Fibroblast of skin of left quadriceps (primary cell): ENCODE results near the gene CDC34.

Experiments used
- DNase-seq, 2 experiments: peaks; one replicate each; pipeline ENCODE4 v3.0.0-alpha.2; 2013; ENCODE audit warnings: low read depth in 2 of 2

The CDC34 gene

DNA sequence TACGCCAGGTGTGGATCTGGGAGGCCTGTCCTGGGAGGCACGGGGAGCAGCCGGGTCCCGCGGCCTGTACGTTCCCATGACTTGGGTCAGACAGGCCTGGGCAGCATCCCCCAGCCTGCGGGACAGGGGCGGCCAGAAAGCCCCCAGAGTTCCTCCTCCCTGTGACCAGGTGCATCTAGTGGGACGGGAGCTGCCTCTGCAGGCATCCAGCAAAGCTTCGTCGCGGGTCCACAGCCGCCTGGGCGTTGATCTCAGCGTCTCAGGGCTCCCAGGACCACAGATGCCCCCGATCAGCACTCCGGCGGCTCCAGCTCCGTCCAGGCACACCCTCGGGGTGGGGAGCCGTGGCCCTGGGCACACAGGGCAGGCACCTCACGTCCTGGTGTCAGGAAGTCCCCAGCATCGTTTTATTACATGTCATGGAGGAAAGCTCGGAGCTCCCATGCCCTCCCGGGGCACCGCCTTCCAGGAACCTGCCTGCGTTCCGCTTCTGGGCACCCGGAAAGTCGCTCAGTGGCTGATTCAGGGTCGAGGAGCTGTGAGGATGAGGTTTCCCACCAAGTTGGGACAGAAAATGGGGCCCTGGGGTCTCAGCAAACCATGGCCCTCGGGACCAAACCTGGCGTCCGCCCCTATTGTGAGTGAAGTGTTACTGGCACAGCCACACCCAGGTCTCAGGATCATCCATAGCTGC is 10.8 kb downstream of the CDC34 start:
- DNase-seq: no peak

DNA sequence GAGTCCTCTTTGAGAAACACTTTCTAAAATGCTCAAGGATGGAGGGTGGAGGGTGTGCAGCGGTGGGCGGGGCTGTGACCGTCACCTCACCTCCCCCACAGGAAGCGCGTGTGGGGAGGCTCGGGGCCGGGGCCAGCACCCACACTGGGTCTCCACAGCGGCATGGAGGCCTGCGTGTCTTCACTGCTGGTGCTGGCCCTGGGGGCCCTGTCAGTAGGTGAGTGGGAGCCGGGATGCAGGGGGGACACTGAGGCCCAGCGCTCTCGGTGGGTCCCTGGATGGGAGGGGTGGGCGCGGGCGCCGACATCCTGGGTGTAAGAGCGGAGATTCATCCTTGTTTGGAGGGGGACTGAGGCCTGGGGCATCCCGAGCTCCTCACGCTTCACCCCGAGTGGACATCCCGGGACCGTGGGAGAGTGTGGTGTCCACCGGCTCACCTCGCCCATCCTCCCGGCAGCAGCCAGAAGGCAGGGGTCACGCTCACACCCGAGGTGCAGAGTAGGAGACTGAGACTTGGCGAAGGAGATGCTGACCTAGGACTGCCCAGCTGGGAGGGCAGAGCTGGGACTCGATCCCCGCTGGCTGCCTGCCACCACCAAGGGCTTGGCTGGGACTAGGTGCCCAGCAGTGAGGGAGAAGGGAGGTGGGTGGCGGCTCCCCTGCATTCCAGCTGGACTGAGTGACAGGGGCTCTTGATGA is 12.5 kb downstream of the CDC34 start, which contains the start of gene GZMM:
Gene GZMM (plus strand): TSS at position 144 of the 699 bp plus-strand sequence. CDS start 19 bp downstream, at position 163.
- no peak for DNase-seq

DNA sequence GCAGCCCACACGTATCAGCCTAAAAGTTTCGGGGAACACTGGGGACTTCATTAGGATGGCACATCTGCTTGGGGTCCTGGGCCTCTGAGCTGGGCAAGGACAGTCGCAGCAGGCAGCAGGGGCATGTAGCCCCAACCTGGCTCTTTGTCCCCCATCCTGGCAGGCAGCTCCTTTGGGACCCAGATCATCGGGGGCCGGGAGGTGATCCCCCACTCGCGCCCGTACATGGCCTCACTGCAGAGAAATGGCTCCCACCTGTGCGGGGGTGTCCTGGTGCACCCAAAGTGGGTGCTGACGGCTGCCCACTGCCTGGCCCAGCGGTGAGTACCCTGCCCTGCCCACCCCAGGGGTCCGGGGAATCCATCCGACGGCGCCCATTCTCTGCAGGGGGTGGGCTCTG is 15.6 kb downstream of the CDC34 start:
- no peak for DNase-seq

DNA sequence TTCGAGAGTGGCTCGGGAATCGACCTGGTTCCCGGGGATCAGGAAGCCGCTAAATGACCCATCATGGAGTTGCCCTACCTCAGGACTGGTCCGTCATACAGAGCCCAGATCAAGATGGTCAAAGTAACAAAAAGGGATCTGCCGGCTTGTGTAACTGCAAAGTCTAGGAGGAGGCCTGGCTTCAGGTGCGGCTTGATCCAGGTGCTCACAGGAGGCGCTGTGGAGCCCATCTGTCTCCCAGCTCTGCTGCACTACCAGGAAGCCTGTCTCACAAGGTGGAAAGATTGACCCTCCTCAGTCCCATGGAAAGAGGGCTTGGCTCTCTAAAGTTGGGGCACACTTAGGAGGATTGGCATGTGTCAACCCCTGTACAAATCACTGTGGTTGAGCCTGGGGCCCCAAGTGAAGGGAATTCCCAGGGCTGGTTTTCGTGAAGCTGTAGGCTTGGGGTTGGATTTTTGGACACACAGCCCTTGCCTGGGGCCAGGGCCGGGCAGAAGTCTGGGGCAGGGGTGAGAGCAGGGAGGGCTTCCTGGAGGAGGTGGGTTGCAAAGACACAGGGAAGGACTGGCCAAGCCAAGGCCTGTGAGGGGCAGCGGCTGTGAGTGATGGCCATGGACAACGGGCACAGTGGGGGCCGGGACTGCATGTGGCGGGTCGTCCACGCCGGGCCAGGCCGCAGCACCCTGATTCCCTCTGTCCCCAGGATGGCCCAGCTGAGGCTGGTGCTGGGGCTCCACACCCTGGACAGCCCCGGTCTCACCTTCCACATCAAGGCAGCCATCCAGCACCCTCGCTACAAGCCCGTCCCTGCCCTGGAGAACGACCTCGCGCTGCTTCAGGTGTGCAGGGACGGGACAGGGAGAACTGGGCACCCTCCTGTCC is 16.5 kb downstream of the CDC34 start:
- no peak for DNase-seq

DNA sequence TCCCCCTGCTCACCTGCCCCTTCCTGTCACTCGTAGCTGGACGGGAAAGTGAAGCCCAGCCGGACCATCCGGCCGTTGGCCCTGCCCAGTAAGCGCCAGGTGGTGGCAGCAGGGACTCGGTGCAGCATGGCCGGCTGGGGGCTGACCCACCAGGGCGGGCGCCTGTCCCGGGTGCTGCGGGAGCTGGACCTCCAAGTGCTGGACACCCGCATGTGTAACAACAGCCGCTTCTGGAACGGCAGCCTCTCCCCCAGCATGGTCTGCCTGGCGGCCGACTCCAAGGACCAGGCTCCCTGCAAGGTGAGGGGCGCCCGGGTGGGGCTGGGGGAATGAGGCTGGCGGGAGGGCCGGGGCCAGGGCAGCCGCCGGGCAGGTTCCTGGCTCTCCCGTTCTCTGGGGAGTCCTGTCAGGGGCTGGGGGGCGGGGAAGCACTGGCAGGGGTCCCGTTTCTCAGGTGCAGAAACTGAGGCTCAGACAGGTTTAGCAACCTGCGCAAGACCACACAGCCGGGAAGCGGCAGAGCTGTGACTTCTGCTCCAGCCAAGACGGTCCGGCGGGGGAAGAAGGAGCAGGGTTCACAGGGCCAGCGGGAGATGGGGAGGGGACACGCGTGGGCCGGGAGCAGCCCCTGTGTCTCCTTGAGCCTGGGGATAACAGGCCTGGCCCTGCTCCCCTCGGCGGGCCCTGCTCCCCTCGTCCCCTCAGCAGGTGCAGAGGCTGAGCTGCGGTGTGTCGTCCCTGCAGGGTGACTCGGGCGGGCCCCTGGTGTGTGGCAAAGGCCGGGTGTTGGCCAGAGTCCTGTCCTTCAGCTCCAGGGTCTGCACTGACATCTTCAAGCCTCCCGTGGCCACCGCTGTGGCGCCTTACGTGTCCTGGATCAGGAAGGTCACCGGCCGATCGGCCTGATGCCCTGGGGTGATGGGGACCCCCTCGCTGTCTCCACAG is 17.6 kb downstream of the CDC34 start:
- no peak for DNase-seq

DNA sequence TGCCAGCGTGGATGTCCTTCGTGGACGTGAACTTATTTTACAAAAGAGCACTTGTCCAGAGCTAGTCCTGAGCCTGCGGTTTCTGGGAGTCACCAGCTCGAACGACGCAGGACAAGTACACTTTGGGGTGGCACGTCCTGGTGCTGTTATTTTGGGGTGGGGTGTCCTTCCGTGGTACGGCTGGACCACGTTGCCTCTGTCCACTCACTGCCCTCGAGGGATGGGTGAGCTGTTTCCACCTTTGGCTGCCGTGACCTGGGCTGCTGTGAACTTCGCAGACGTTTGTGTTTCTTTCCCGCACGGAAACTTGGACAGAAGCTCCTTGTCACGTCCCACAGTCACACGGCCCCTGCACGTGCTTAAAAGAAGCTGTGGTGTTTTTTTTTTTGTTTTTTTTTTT is 23.3 kb downstream of the CDC34 start:
- no peak for DNase-seq

DNA sequence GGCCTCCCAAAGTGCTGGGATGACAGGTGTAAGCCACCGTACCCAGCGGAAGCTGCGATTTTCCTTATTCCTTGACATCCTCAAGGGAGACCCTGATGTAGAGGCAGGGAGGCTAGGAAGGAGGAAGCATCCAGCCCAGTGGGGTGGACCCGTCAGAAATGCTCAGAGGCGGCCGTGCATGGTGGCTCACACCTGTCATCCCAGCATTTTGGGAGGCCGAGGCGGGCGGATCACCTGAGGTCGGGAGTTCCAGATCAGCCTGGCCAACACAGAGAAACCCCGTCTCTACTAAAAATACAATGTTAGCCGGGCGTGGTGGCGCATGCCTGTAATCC is 23.9 kb downstream of the CDC34 start:
- DNase-seq: no peak

DNA sequence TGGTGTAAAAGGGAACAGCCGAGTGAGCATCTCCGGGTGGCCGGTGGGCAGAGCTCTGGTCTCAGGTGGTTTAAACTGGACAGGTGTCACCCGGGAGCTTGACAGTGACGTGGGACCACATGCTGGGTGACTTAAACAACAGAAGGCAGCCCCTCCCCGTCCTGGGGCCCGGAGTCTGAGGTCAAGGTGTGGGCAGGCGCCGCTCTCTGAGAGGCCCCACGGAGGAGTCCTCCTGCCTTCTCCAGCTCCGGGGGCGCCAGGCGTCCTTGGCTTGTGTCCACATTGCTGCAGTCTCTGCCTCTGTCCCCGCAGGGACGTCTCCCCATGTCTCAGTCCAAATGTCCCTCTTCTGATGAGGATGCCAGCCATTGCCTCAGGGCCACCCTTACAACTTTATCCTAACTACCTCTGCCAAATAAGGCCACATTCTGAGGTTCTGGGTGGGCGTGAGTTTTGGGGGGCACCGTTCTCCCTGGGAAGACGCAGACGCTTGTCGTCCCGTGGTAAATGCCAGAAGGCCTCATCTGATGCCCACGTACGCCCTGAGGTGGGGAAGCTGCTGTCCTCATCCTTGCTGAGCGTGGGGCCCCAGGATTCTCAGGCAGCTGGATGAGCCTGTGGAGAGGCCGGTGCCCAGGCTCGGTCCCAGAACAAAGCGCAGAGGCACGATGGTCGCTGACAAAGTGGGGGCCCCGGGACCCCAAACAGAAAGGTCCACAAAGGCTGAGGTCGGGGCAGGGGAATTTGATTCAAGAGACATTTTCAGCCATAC is 25.2 kb downstream of the CDC34 start:
- no peak for DNase-seq

DNA sequence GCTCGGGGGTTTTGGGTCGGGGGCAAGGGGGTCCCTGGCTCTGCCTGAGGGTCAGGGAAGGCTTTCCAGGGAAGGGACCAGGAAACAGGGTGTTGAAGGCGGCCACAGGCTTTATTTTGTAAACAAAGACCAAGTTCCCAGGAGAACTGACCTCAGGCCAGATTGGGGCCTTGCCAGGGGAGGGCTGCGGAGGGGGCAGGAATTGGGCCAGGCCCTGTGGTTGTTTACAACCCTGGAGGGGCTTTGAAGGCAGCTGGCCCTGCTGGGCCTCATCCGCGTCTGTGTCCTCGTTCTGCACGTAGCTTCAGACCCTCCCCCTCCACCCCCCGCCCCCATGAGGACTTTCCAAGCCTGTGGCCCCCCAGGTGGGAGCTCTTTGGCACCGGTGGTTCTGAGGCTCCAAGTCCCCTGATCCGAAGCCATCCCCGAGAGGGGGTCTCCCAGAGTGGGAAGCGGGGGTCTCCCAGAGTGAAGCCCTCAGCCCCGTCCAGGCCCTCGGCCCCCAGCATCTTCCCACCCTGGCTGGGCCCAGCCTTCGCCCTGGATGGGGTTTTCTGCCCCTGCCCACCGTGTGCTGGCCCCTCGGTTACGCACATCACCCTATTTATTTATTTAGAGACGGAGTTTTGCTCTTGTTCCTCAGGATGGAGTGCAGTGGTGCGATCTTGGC is 27.3 kb downstream of the CDC34 start:
- DNase-seq: no peak

DNA sequence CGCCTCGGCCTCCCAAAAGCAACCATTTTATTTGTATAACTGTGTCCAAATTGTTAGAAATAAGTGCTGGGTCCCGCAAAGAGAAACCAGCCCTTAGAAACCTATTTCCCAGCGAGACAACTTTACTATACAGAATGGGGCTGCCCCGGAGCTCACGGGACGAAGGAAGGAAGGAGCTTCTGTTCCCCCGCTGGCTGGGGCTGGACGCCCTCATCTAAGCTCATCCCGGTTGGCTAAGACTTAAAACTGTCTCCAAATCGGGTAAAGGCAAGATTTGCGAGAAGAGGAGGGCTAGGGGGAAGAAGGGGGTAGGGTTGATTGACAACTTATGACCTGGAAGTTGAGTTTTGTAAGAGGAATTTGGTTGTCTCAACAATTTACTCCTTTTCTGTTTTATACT is 28.6 kb downstream of the CDC34 start:
- DNase-seq: no peak

DNA sequence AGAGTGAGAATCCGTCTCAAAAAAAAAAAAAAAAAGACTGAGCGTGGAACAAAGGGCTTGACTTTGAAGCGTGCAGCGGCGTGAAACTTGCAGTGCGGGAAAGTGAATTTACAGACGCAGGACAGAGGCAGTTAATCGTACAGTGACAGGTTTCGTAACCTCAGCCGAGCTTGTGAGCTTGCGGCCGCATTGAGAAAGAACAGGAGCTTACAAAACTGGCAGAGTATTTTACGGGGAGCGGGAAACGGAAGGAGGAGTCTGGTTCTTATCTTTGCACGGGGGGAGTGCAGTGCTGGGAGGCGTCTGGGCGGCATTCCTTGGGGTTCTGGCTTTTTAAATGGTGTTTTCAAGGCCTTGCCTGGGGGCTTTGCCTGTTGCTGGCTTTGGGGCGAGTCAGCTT is 34.8 kb downstream of the CDC34 start:
- DNase-seq: peak in 1 of 2 experiments; percentile 39

DNA sequence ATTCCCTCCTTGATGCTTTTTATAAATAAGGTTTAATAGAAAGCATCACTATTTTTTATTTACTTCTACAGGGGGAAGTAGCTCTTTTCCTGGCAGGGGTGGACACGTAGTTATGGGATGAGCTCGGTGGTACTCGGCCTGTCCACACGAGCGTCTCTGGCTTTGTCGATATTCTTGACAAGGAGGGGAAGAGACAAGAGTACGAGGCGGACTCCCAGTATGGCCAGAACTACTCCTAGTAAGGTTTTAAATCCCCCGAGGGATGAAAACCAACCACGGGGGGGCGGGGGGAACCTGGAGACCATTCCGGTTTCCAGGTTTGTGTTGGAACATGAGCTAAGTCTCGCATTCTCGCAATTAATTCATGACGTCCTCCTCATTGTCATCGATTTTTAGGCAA is 35.3 kb downstream of the CDC34 start:
- no peak for DNase-seq

DNA sequence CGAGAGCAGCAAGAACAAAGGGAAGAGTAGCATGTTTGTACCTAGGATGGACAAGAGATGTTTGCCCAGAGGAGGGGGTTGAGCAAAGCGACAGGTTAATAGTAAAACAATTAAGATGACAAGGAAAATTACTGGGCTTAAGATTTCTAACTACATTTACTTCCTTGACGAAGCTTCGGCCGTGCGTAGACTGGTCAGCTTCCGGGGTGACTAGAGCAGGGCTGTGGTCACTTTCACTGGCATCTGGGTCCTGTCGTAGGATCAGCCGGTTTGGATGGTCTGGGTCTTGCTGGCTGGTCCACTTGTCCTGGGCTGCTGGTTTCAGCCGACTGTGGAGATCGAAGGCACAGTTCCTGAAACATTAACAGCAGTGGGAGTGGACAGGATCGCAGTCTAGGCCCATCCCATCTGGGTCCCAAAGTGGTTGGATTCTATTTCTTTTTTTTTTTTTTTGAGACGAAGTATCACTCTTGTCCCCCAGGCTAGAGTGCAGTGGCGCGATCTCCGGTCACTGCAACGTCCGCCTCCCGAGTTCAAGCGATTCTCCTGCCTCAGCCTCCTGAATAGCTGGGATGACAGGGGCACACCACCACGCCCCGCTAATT is 35.8 kb downstream of the CDC34 start:
- no peak for DNase-seq

DNA sequence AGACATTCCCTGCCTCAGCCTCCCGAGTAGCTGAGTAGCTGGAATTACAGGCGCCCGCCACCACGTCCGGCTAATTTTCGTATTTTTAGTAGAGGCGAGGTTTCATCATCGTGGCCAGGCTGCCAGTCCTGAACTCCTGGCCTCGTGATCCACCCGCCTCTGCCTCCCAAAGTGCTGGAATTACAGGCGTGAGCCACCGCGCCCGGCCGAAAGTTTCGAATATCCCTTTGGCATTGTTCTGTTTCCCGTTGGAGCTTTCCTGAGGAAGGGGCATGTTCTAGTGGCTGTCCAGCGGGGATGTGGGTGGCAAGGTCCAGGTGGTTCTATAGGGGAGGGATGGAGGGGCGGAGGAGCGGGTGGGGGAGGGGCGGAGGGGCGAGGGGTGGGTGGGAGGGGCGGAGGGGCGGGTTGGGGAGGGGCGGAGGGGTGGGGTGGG is 38.7 kb downstream of the CDC34 start:
- DNase-seq: no peak

DNA sequence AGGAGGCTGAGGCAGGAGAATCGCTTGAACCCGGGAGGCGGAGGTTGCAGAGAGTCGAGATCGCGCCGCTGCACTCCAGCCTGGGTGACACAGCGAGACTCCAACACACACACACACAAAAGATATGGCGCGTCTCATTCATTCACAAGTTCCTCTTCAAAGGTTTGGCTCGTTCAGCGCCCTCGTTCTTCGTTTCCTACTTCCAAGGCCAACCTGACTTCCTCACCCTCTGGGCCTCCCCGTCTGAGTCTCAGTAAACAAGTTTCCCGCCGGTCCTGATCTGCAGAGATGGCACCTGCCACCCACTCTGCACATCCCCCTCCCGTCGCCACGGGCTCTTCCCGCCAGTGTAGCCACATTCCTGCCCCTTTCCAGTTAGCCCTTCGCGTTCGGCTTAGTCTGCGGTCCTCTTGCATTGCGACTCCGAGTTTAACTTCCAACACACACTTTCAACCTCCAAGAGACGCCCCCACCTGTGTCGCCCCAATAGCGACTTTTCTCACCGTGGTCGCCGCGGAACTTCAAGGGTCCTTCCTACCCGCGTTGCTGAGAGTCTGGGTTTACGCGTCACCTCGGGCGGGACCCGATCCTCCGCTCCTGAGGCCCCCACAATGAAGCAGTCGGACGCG is 39.5 kb downstream of the CDC34 start:
- DNase-seq: no peak

DNA sequence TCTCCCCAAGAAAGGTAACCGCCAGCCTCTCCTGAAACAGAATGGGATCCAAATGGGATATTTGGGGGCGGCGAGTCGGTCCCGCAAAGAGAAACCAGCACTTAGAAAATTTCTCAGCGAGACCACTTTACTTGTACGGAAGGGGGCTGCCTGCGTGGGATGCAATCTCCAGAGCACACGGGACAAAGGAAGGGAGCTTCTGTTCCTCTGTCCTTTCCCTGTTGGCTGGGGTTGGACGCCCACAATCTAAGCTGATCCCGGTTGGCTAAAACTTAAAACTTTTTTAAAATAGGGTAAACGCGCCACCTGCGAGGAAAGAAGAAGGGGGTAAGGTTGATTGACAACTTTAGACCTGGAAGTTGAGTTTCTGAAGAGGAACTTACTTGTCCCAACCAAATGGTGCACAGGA is 40.0 kb downstream of the CDC34 start:
- DNase-seq: no peak

DNA sequence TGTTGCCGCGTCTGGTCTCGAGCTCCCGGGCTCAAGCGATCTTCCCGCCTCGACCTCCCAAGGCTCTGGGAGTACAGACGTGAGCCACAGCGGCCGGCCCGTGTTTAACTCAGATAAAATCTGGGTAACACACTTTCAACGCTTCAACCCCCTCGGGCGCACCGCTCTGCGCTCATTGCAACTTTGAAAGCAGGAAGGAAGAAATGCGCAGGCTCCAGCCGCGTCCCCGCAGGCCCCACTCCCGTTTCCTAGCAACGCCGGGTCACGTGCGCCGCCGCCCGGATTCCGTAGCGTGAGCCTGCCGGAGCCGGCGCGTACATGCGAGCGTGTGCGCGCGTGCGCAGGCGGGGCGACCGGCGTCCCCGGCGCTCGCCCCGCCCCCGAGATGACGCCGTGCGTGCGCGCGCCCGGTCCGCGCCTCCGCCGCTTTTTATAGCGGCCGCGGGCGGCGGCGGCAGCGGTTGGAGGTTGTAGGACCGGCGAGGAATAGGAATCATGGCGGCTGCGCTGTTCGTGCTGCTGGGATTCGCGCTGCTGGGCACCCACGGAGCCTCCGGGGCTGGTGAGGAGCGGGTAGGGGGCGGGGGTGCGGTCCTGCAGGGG is 40.7 kb downstream of the CDC34 start, which contains the start of gene BSG:
Gene BSG (plus strand): TSS at position 457 of the 603 bp plus-strand sequence. CDS start 39 bp downstream, at position 496.
- DNase-seq: peak; percentile 95 to 96

DNA sequence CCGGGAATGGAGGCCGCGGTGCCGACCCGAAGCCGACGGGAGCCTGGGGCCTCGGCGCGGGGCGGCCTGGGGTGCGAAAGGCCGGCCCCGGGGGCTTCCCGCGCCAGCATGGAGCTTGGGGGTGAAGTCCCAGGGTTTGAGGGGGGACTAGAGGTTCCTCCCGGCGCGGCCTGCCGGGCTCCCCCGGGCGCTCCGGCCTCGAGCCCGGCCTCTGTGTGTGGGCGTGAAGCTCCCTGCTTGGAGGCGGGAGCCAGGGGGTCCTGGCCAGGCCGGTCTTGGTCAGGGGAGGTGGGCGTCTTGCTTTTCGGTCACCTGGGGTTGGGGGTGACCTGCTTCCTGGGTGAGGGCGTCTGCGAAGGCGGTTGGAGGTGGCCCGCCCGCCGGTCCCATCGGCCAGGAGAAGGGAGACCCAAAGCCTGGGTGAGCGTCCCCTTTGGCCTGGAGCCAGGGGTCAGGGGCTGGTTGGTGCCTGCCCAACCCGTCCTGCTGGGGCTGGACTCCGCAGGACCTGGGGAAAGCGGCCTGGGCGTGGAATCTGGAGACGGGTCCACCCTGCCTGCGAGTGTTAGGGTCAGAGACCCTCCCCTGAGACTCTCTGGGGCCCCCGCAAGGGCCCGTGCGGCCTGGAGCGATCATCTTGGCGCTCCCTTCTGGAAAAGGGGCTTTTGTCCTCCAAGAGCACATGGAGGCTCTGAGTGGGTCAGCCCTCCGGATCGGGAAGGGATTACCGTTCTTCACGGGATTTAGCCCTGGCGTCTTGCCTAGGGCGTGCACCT is 41.4 kb downstream of the CDC34 start:
- DNase-seq: no peak
